ENCODE data around the gene NAA25. TPM values are rescaled to one million over a fixed set of nuclear protein-coding genes. Genes with fewer than 3 reads are reported as not detected.

NAA25 gene
- total and polyA plus RNA-seq, 5 donors, result 4.6 to 21.7 (median 15.6) TPM

GRCh38 chr12:111992464-111992863 is 116.1 kb downstream of the NAA25 start:
- ATAC-seq, result no peak
- intact Hi-C loops (cut with DNase I), result no loop called here
- Histone ChIP-seq H3K4me3 (ENCODE audit: low read length) (no peak overlapping the region), H3K4me1 (ENCODE audit: control insufficient read depth, insufficient read depth, low read length) (peaks cover 5% of the 10 kb centered on the region), H3K27ac (ENCODE audit: low read length) (no peak overlapping the region), H3K27me3 (ENCODE audit: control insufficient read depth, insufficient read depth) (no peaks in the 10 kb centered on the region), H3K9me3 (ENCODE audit: control insufficient read depth, low read length) (no peaks in the 10 kb centered on the region)
- no peak for DNase-seq
- WGBS, result 77% methylated on average over 6 of the region's 6 CpGs

DNA sequence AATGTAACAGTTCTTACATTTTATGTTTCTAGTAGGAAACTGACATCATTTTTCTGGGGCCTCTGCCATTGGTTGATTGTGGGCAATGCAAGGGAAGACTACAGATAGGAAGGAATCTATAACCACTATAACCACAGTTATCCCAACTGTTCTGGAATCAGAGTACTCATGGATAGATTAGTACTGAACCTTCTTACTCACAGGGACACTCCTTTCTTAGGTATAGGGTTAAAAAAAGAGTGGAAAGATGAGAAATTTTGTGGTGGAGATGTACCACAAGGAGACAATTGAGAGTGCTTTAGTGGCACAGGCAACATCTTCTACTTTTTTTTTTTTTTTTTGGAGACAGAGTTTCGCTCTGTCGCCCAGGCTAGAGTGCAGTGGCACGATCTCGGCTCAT is 116.6 kb downstream of the NAA25 start:
- 92% methylated on average over 4 of the region's 4 CpGs for WGBS
- intact Hi-C loops (cut with DNase I), result no loop called here
- no peak for ATAC-seq
- Histone ChIP-seq H3K9me3 (ENCODE audit: control insufficient read depth, low read length) (no peaks in the 10 kb centered on the region), H3K27me3 (ENCODE audit: control insufficient read depth, insufficient read depth) (no peaks in the 10 kb centered on the region), H3K4me1 (ENCODE audit: control insufficient read depth, insufficient read depth, low read length) (peaks cover 3% of the 10 kb centered on the region), H3K4me3 (ENCODE audit: low read length) (no peak overlapping the region), H3K27ac (ENCODE audit: low read length) (no peak overlapping the region)
- no peak for DNase-seq

DNA sequence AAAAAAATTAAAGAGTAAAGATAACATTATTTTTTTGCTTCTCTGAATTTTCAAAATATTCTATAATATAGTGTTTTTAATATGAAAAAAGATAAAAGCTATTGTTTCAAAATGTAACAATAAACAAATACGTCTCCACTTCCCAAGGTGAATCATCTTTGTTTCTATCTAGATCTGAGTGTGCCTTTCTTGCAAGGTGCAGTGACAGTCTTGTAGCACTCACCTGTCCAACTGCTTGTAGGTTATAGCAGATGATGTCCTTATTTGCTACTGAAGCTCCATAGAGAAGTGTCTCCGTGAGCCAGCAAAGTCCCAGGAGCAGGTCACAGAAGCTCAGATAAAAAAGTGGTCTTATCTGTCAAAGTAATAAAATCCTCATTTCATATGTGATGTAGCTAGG is 117.0 kb downstream of the NAA25 start:
- H3K4me3 ChIP-seq (ENCODE audit: low read length), result no peak overlapping the region
- H3K4me1 ChIP-seq (ENCODE audit: control insufficient read depth, insufficient read depth, low read length), result peaks cover 3% of the 10 kb centered on the region
- intact Hi-C loops (cut with DNase I), result no loop called here
- no peak for ATAC-seq
- H3K27me3 ChIP-seq (ENCODE audit: control insufficient read depth, insufficient read depth), result no peaks in the 10 kb centered on the region
- WGBS, result 95% methylated on average over 2 of the region's 2 CpGs
- no peak for DNase-seq
- H3K9me3 ChIP-seq (ENCODE audit: control insufficient read depth, low read length), result no peaks in the 10 kb centered on the region
- H3K27ac ChIP-seq (ENCODE audit: low read length), result no peak overlapping the region

GRCh38 chr12:111984820-111985219 is 123.8 kb downstream of the NAA25 start:
- Histone ChIP-seq H3K4me1 (ENCODE audit: control insufficient read depth, insufficient read depth, low read length) (no peaks in the 10 kb centered on the region), H3K27ac (ENCODE audit: low read length) (no peak overlapping the region), H3K4me3 (ENCODE audit: low read length) (no peak overlapping the region), H3K27me3 (ENCODE audit: control insufficient read depth, insufficient read depth) (no peaks in the 10 kb centered on the region), H3K9me3 (ENCODE audit: control insufficient read depth, low read length) (no peaks in the 10 kb centered on the region)
- intact Hi-C loops (cut with DNase I), result no loop called here
- WGBS, result 78% methylated on average over 2 of the region's 2 CpGs
- no peak for ATAC-seq
- no peak for DNase-seq

DNA sequence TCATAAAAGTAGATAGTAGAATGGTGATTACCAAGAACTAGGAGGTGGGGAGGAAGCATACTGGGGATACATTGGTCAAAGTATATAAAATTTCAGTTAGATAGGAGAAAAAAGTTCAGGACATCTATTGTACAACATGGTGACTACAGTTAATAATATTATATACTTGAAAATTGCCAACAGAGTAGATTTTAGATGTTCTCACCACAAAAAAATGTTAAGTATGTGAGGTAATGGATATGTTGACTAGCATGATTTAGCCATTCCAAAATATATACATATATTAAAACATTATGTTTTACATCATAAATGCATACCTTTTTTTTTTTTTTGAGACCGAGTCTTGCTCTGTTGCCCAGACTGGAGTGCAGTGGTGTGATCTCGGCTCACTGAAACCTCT is 126.6 kb downstream of the NAA25 start:
- ATAC-seq (no peak), DNase-seq (no peak)
- Histone ChIP-seq H3K27me3 (ENCODE audit: control insufficient read depth, insufficient read depth) (no peaks in the 10 kb centered on the region), H3K9me3 (ENCODE audit: control insufficient read depth, low read length) (no peaks in the 10 kb centered on the region), H3K27ac (ENCODE audit: low read length) (no peak overlapping the region), H3K4me3 (ENCODE audit: low read length) (no peak overlapping the region), H3K4me1 (ENCODE audit: control insufficient read depth, insufficient read depth, low read length) (no peaks in the 10 kb centered on the region)
- intact Hi-C loops (cut with DNase I), result no loop called here
- WGBS, result 97% methylated on average over 2 of the region's 2 CpGs

DNA sequence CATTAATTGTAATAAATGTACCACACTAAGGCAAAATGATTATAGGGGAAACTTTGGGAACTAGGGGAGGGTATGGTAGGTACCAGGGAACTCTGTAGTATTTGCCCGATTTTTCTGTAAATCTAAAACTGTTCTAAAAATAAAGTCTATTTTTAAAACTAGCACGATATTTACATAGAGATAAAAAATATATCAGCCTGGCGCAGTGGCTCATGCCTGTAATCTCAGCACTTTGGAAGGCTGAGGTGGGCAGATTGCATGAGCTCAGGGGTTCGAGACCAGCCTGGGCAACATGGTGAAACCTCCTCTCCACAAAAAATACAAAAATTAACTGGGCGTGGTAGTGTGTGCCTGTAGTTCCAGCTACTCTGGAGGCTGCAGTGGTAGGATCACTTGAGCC is 128.0 kb downstream of the NAA25 start:
- H3K27ac ChIP-seq (ENCODE audit: low read length), result no peak overlapping the region
- H3K9me3 ChIP-seq (ENCODE audit: control insufficient read depth, low read length), result no peaks in the 10 kb centered on the region
- no peaks in the 10 kb centered on the region for H3K27me3 ChIP-seq (ENCODE audit: control insufficient read depth, insufficient read depth)
- no peak overlapping the region for H3K4me3 ChIP-seq (ENCODE audit: low read length)
- intact Hi-C loops (cut with DNase I), result no loop called here
- ATAC-seq, result no peak
- 78% methylated on average over 5 of the region's 5 CpGs for WGBS
- H3K4me1 ChIP-seq (ENCODE audit: control insufficient read depth, insufficient read depth, low read length), result no peaks in the 10 kb centered on the region
- no peak for DNase-seq

GRCh38 chr12:111978545-111978944 is 130.0 kb downstream of the NAA25 start:
- Histone ChIP-seq H3K27ac (ENCODE audit: low read length) (no peak overlapping the region), H3K4me1 (ENCODE audit: control insufficient read depth, insufficient read depth, low read length) (no peaks in the 10 kb centered on the region), H3K27me3 (ENCODE audit: control insufficient read depth, insufficient read depth) (no peaks in the 10 kb centered on the region), H3K4me3 (ENCODE audit: low read length) (no peak overlapping the region), H3K9me3 (ENCODE audit: control insufficient read depth, low read length) (no peaks in the 10 kb centered on the region)
- intact Hi-C loops (cut with DNase I), result no loop called here
- DNase-seq (no peak), ATAC-seq (no peak)

GRCh38 chr12:111976860-111977259 is 131.7 kb downstream of the NAA25 start:
- DNase-seq (no peak), ATAC-seq (no peak)
- Histone ChIP-seq H3K27ac (ENCODE audit: low read length) (no peak overlapping the region), H3K4me1 (ENCODE audit: control insufficient read depth, insufficient read depth, low read length) (no peaks in the 10 kb centered on the region), H3K27me3 (ENCODE audit: control insufficient read depth, insufficient read depth) (no peaks in the 10 kb centered on the region), H3K4me3 (ENCODE audit: low read length) (no peak overlapping the region), H3K9me3 (ENCODE audit: control insufficient read depth, low read length) (no peaks in the 10 kb centered on the region)
- intact Hi-C loops (cut with DNase I), result no loop called here

Small RNA genes lying within 50 kb of the gene (microRNA-seq; reads per million reads assigned to microRNA genes)
- gene MIR3657, result 0 reads per million in 2 donors

Other genes starting within 250 kb of the NAA25 start
- 10 to 100 TPM; 12.2 to 24.1 (median 17.6) TPM for gene TMEM116, start 95.6 kb downstream of the NAA25 start, total RNA-seq
- gene TMEM116, start 95.6 kb downstream of the NAA25 start, polyA plus RNA-seq, result 9.3 TPM
- 10 to 100 TPM; 39.0 to 58.3 (median 55.5) TPM for gene ERP29, start 95.4 kb downstream of the NAA25 start, total RNA-seq
- gene ERP29, start 95.4 kb downstream of the NAA25 start, polyA plus RNA-seq, result 44.8 TPM
- 10 to 100 TPM; 21.9 to 24.5 (median 23.9) TPM for gene TRAFD1, start 16.8 kb upstream of the NAA25 start, total RNA-seq
- gene TRAFD1, start 16.8 kb upstream of the NAA25 start, polyA plus RNA-seq, result 13.4 TPM

Measured in right cardiac atrium (tissue), 5 donors.